H1 (cell line): ENCODE results near the gene PREX1. TPM values are rescaled to one million over a fixed set of nuclear protein-coding genes. Genes with fewer than 3 reads are reported as not detected.

Experiments
- CTCF ChIA-PET: fragments of 300-600 bp; sonication (Branson Sonifier 250); formaldehyde crosslinking; loops from one replicate; lab custom pipeline; 2021; ENCODE audit not compliant: partially characterized antibody; lab: Charles Lee
- POLR2A ChIA-PET: fragments of 300-600 bp; sonication (Branson Sonifier 250); formaldehyde crosslinking; loops from one replicate; lab custom pipeline; 2021; ENCODE audit warnings: inconsistent platforms; ENCODE audit not compliant: partially characterized antibody; lab: Charles Lee
- DNase-seq, 2 experiments: peaks; one replicate each; pipeline versions ENCODE4 v3.0.0 to v3.0.0-alpha.2; 2010 to 2022; ENCODE audit warnings: low spot score in 2 of 2, low read depth in 1 of 2, mixed read lengths in 1 of 2
- FAIRE-seq: peaks from 2 replicates; lab custom pipeline; 2011; peaks lifted over from hg19 to GRCh38; lab: Jason Lieb, UNC
- H2AFZ ChIP-seq: 2 replicates; pipeline ENCODE4 v1.8.1; 2012; ENCODE audit warnings: low read length, inconsistent platforms
- H2AK5ac ChIP-seq: 2 replicates; pipeline ENCODE4 v1.6.1; 2013; ENCODE audit warnings: low read depth, low read length
- H2BK120ac ChIP-seq: replicated peaks from 2 replicates; pipeline ENCODE3; 2013; ENCODE audit warnings: low read depth, low read length, inconsistent platforms
- H2BK12ac ChIP-seq: 2 replicates; pipeline ENCODE4 v1.6.1; 2013; ENCODE audit warnings: low read depth, low read length
- H2BK15ac ChIP-seq: 2 replicates; pipeline ENCODE4 v1.6.1; 2013; ENCODE audit warnings: low read length
- H2BK20ac ChIP-seq: 2 replicates; pipeline ENCODE4 v1.6.1; 2013; ENCODE audit warnings: low read length
- H2BK5ac ChIP-seq: 2 replicates; pipeline ENCODE4 v1.6.1; 2013; ENCODE audit warnings: low read depth, low read length
- H3K14ac ChIP-seq: 2 replicates; pipeline ENCODE4 v1.6.1; 2013; ENCODE audit warnings: inconsistent platforms; ENCODE audit not compliant: insufficient read length
- H3K18ac ChIP-seq: 2 replicates; pipeline ENCODE4 v1.6.1; 2013; ENCODE audit warnings: low read length; ENCODE audit errors: extremely low read depth
- H3K23ac ChIP-seq: 2 replicates; pipeline ENCODE4 v1.6.1; 2013; ENCODE audit warnings: inconsistent platforms; ENCODE audit not compliant: insufficient read length
- H3K23me2 ChIP-seq: 2 replicates; pipeline ENCODE4 v1.6.1; 2013; ENCODE audit warnings: low read depth, low read length
- H3K27ac ChIP-seq: 2 replicates; pipeline ENCODE4 v1.6.1; 2011; ENCODE audit warnings: low read depth, low read length, inconsistent platforms
- H3K27me3 ChIP-seq, 4 experiments: replicated peaks in 1 of 4; 1 replicate in 1 of 4; 2 replicates in 3 of 4; pipeline versions ENCODE4 v1.6.1 to v1.8.1; 2011 to 2013; ENCODE audit warnings: low read length in 3 of 4, mild to moderate bottlenecking in 3 of 4, inconsistent platforms in 2 of 4, mixed read lengths in 2 of 4, moderate library complexity in 1 of 4; ENCODE audit not compliant: control insufficient read depth in 3 of 4, insufficient read depth in 3 of 4; ENCODE audit errors: extremely low read depth in 1 of 4
- H3K36me3 ChIP-seq, 4 experiments: 2 replicates each; pipeline versions ENCODE4 v1.6.1 to v1.8.1; 2011 to 2013; ENCODE audit warnings: mild to moderate bottlenecking in 4 of 4, low read length in 3 of 4, moderate library complexity in 2 of 4, control low read depth in 1 of 4, inconsistent platforms in 1 of 4; ENCODE audit not compliant: insufficient read depth in 4 of 4, control insufficient read depth in 2 of 4
- H3K4ac ChIP-seq: replicated peaks from 2 replicates; pipeline ENCODE3; 2013; ENCODE audit warnings: low read length, low read depth, mixed read lengths, inconsistent platforms; ENCODE audit not compliant: insufficient read length
- H3K4me1 ChIP-seq, 4 experiments: replicated peaks in 1 of 4; 1 replicate in 1 of 4; 2 replicates in 3 of 4; pipeline versions ENCODE4 v1.6.1 to v1.8.1; 2011 to 2013; ENCODE audit warnings: low read length in 3 of 4, inconsistent platforms in 2 of 4, mixed read lengths in 1 of 4; ENCODE audit not compliant: insufficient read depth in 4 of 4, control insufficient read depth in 3 of 4
- H3K4me2 ChIP-seq, 2 experiments: 2 replicates each; pipeline versions ENCODE4 v1.6.1 to v1.8.1; 2011 to 2013; ENCODE audit warnings: low read depth in 2 of 2, low read length in 2 of 2, control low read depth in 1 of 2, inconsistent platforms in 1 of 2, mild to moderate bottlenecking in 1 of 2; ENCODE audit not compliant: insufficient read depth in 1 of 2
- H3K4me3 ChIP-seq, 4 experiments: fragments of 200-600, 300-600 bp in 1 of 4; sonication (generic), shearing (Covaris generic), sonication (Bioruptor Twin) in 1 of 4; 2 replicates each; pipeline versions ENCODE4 v1.5.1 to v1.8.1; 2011 to 2016; ENCODE audit warnings: low read length in 4 of 4, low read depth in 3 of 4, control low read depth in 2 of 4, inconsistent platforms in 2 of 4, mild to moderate bottlenecking in 2 of 4, mixed read lengths in 1 of 4, moderate library complexity in 1 of 4; ENCODE audit not compliant: insufficient read depth in 2 of 4; ENCODE audit errors: extremely low read depth in 1 of 4
- H3K56ac ChIP-seq: replicated peaks from 2 replicates; pipeline ENCODE3; 2013; ENCODE audit warnings: low read depth, mild to moderate bottlenecking, mixed read lengths, low read length, inconsistent platforms; ENCODE audit not compliant: insufficient read length
- H3K79me1 ChIP-seq: 2 replicates; pipeline ENCODE4 v1.6.1; 2013; ENCODE audit warnings: low read depth, low read length, control low read depth
- H3K79me2 ChIP-seq, 2 experiments: 2 replicates each; pipeline versions ENCODE4 v1.6.1 to v1.8.1; 2012 to 2013; ENCODE audit warnings: low read length in 2 of 2, mild to moderate bottlenecking in 2 of 2, inconsistent platforms in 1 of 2; ENCODE audit not compliant: insufficient read depth in 2 of 2, control insufficient read depth in 1 of 2
- H3K9ac ChIP-seq, 4 experiments: replicated peaks in 1 of 4; 1 replicate in 1 of 4; 2 replicates in 3 of 4; pipeline versions ENCODE4 v1.6.1 to v1.8.1; 2011 to 2013; ENCODE audit warnings: low read depth in 3 of 4, low read length in 3 of 4, control low read depth in 2 of 4, mild to moderate bottlenecking in 2 of 4, moderate library complexity in 2 of 4, inconsistent platforms in 1 of 4; ENCODE audit errors: extremely low read depth in 1 of 4
- H3K9me3 ChIP-seq, 2 experiments: 2 replicates each; pipeline versions ENCODE4 v1.6.1 to v1.8.1; 2012 to 2013; ENCODE audit warnings: mild to moderate bottlenecking in 2 of 2, moderate library complexity in 2 of 2, control low read depth in 1 of 2, inconsistent platforms in 1 of 2, low read depth in 1 of 2, low read length in 1 of 2, mixed read lengths in 1 of 2; ENCODE audit not compliant: insufficient read depth in 2 of 2
- H4K20me1 ChIP-seq, 2 experiments: replicated peaks in 1 of 2; 2 replicates each; pipeline versions ENCODE3 to v1.8.1; 2011 to 2013; ENCODE audit warnings: inconsistent platforms in 2 of 2, low read length in 2 of 2, mild to moderate bottlenecking in 1 of 2; ENCODE audit not compliant: insufficient read depth in 2 of 2, control insufficient read depth in 1 of 2
- H4K5ac ChIP-seq: 2 replicates; pipeline ENCODE4 v1.6.1; 2013; ENCODE audit warnings: low read length, low read depth, mixed read lengths, inconsistent platforms; ENCODE audit not compliant: insufficient read length
- H4K8ac ChIP-seq: 2 replicates; pipeline ENCODE4 v1.8.0; 2013; ENCODE audit warnings: mild to moderate bottlenecking, moderate library complexity, low read length, inconsistent platforms; ENCODE audit not compliant: insufficient read depth; ENCODE audit errors: extremely low read depth
- H4K91ac ChIP-seq: replicated peaks from 2 replicates; pipeline ENCODE3; 2013; ENCODE audit warnings: low read length, mixed read lengths, inconsistent platforms; ENCODE audit not compliant: insufficient read length
- CBX5 ChIP-seq: fragments of 300-800, 300-1000 bp; sonication (generic); IDR thresholded peaks from 2 replicates; pipeline ENCODE4 v1.7.1; 2016; ENCODE audit warnings: antibody characterized with exemption, low read length, low read depth
- WGBS, 2 experiments: shearing (Covaris generic) in 1 of 2; methylation state at CpG; one replicate each; pipeline versions ENCODE4 v1.1.6 to v1.1.7; 2013 to 2015; ENCODE audit warnings: low lambda C conversion rate in 2 of 2, mixed read lengths in 2 of 2, inconsistent platforms in 1 of 2, low coverage in 1 of 2, missing lambda C conversion rate in 1 of 2; ENCODE audit not compliant: insufficient replicate concordance in 2 of 2, insufficient coverage in 1 of 2, insufficient read length in 1 of 2; ENCODE audit errors: extremely low coverage in 1 of 2, missing lambda C conversion rate in 1 of 2; 5-methylcytosine and 5-hydroxymethylcytosine counted together
- polyA plus RNA-seq, 7 experiments: library from polyadenylated mRNA; depleted of rRNA in 3 of 7; stranded (reverse) in 5 of 7; unstranded in 2 of 7; fragments of >200 nt in 5 of 7; fragments of 200-250 nt in 2 of 7; gene quantifications; 1 replicate in 5 of 7; 2 replicates in 1 of 7; 4 replicates in 1 of 7; pipeline versions ENCODE4 v1.2.1 to v1.2.3, GENCODE V29; 2011 to 2013; ENCODE audit warnings: missing spikeins in 2 of 7, mixed read lengths in 2 of 7
- total RNA-seq: library from RNA; stranded (reverse); fragmentation: NEBNext Ultra II Directional; extraction: Animal tissue kit (Norgen Biotek cat#: 25700); gene quantifications from 2 replicates; pipeline ENCODE4 v1.2.1, GENCODE V29; 2021

The PREX1 gene
- total and polyA plus RNA-seq, 2 of the 8 experiments (the other 6 are each of a cell fraction or from before 2014, with no cell fraction given) = 10.7 to 12.8 TPM

DNA sequence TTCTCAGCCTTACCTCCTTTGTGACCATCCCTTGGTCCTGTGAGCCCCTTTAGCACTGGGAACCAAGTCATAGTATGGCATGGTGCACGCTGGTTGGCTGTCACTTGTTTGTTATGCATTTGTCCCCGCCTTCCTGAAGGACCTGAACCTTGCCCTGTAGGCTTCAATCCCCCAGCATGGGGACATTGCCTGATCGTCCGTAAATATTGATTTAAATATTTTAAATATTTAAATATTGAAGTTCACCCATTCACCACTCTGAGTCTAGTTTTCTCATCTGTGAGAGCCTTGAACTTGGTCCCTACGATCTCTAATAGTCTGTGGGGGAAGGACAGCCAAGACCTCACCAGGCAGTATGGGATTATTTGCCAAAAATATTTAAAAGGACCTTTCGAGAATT, 23.8 kb upstream of the PREX1 start:
- Histone ChIP-seq H2BK12ac (no peak overlapping the region), H4K20me1 (no peaks in the 10 kb centered on the region), H2BK20ac (no peak overlapping the region), H3K79me1 (no peaks in the 10 kb centered on the region), H3K4me1 (peaks cover 0 to 8% (median under 1%) of the 10 kb centered on the region in 4 experiments; a peak in 4 of 7 replicates), H2BK15ac (no peak overlapping the region), H3K9me3 (no peaks in the 10 kb centered on the region), H2BK5ac (no peak overlapping the region), H3K4me2 (no peak overlapping the region), H3K36me3 (no peaks in the 10 kb centered on the region), H3K56ac (no peak overlapping the region), H2BK120ac (no peak overlapping the region), H2AK5ac (no peak overlapping the region), H3K23ac (no peak overlapping the region), H4K5ac (no peak overlapping the region), H3K23me2 (no peaks in the 10 kb centered on the region), H3K18ac (no peak overlapping the region), H3K9ac (no peak overlapping the region), H3K27me3 (no peaks in the 10 kb centered on the region), H3K4me3 (no peak overlapping the region), H4K91ac (no peak overlapping the region), H4K8ac (no peak overlapping the region), H3K14ac (no peak overlapping the region), H3K27ac (no peak overlapping the region), H2AFZ (no peak overlapping the region), H3K4ac (no peak overlapping the region), H3K79me2 (no peaks in the 10 kb centered on the region)
- 92% methylated on average over 6 of the region's 6 CpGs; no CpG with 5 or more reads in 1 of the 2 experiments for WGBS, 2 experiments
- ChIA-PET CTCF (no interaction called here), POLR2A (no interaction called here)
- no peak for FAIRE-seq
- DNase-seq = no peak
- TF ChIP-seq CBX5 = no peak
